ENCODE data around the gene LHX8. TPM values are rescaled to one million over a fixed set of nuclear protein-coding genes. Genes with fewer than 3 reads are reported as not detected.
"Not testable (repeated sequence)": the region's sequence is repeated elsewhere in the genome, so short reads cannot be mapped to it uniquely, and the experiment has no call there.

LHX8 gene
- total RNA-seq = not detected in 2 replicates

DNA sequence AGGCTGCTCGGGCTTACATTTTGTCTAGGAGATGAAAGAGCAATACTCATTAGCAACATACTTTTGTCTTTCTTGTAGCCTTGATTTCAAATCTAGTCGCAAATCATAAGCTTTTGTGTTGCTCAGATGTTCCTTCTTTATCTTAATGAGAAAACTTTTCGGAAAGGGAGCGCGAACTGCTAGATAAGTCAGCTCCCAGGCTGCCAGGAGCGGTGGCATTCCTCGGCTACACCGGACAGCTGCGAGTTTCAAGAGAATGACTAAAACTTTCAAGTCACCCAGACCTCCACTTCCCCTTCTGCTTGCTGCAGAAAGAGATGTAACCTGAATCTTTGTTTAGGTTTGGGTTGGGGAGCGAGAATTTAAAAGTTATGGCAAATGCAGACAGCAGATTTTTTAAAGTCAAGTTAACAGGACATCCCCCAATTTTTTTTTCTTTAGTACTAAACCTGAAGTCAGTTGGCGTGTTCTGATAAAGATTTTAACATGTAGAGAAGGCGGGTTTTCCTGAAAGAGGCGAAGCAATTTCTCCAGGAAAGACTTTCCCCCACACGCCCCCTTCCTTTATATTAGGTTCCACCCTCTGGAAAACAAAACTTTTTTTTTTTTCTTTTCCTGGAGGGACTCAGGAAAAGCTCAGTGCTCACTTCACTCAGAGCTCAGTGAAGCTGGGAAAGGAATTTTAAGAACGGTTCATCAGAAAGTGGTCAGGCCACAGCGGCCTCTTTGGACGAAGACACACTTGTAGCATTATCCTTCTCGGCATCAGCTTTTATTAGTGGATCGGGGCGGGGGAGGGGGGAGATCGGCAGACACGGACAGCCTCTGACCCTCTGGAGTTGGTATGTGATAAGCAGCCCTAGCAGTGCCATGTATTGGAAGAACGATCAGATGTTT is at the start of gene LHX8:
TSS of gene LHX8 (plus strand) at position 639 of the 897 bp plus-strand sequence. CDS start 2,227 bp downstream, outside the sequence.
- H3K27ac Mint-ChIP-seq = peak within 1 kb of the TSS; percentile 53
- H3K9me3 Mint-ChIP-seq = peaks cover 2% of the 10 kb centered on the region
- H3K4me3 Mint-ChIP-seq = peak within 1 kb of the TSS; percentile 63
- intact Hi-C loops (cut with micrococcal nuclease) = loop anchor here (10.0 kb wide), 2 partner anchors 359 to 481 kb away; partner anchors contain the start of gene SLC44A5
- no peak for DNase-seq (ENCODE audit: low spot score)
- peaks cover 15% of the 10 kb centered on the region for H3K4me1 Mint-ChIP-seq (ENCODE audit: low read depth)
- H3K36me3 Mint-ChIP-seq (ENCODE audit: low read depth) = no peaks in the 10 kb centered on the region
- H3K27me3 Mint-ChIP-seq (ENCODE audit: insufficient read depth) = peaks cover 88% of the 10 kb centered on the region

DNA sequence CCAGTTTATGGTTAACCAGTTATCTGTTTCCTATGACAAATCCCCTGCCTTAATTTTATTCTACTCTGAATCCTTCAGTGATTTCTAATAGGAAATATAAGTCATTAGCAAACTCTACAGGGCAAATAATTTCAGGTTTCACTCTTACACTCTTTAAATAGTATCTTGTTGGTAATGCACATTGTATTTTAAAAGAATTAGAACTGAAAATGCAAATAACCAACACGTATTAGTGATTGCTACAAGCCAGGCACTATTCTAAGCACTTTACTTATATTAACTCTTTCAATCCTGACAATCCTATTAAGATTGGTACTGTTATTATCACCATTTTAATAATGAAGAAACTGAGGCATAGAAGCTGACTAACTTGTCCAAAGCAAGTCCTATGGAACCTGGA is 48.3 kb upstream of the LHX8 start:
- intact Hi-C loops (cut with micrococcal nuclease) = no loop called here
- DNase-seq (ENCODE audit: low spot score) = no peak
- Mint-ChIP-seq H3K36me3 (ENCODE audit: low read depth) (no peaks in the 10 kb centered on the region), H3K9me3 (no peaks in the 10 kb centered on the region), H3K4me1 (ENCODE audit: low read depth) (no peaks in the 10 kb centered on the region), H3K4me3 (no peak overlapping the region), H3K27me3 (ENCODE audit: insufficient read depth) (no peaks in the 10 kb centered on the region), H3K27ac (no peak overlapping the region)

DNA sequence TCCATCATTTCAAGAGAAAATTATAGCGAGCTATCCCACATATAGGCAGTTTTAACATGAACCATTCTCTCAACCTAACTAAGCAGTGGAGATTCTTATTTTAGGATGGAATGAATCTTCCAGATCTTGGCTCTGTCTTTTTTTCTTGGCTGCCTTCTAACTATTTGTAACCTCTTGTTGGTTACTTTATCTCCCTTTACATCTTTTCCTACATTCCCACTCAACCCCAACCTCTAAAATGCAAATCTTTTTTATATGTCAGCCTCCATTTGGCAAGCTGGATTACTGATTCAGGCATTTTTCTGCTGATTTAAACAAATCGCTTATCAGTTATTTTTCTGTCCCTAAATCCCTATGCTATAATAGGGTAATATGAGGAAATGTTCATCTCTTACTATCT is 46.9 kb upstream of the LHX8 start:
- no peaks in the 10 kb centered on the region for H3K36me3 Mint-ChIP-seq (ENCODE audit: low read depth)
- no peaks in the 10 kb centered on the region for H3K4me1 Mint-ChIP-seq (ENCODE audit: low read depth)
- H3K9me3 Mint-ChIP-seq = no peaks in the 10 kb centered on the region
- no peak overlapping the region for H3K27ac Mint-ChIP-seq
- H3K27me3 Mint-ChIP-seq (ENCODE audit: insufficient read depth) = no peaks in the 10 kb centered on the region
- intact Hi-C loops (cut with micrococcal nuclease) = no loop called here
- H3K4me3 Mint-ChIP-seq = no peak overlapping the region
- no peak for DNase-seq (ENCODE audit: low spot score)

DNA sequence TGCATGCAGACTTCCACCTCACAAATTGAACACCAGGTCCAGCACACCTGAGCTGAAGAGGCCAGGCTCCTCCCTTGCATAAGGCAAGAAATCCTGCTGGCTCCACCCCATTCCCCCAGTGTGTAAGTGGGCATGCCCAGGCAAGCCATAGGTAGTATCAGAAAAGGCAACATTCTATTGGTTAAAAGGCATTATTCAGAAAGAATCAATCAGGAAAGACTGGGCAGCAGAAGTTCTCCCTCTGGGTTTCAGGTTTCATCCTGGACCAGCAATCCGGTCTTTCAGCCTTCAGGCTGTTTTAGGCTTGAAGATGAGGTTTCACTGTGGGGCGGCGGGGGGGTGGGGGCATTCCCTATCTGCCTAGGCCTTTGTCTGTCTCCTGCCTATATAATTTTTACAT is 42.0 kb upstream of the LHX8 start:
- Mint-ChIP-seq H3K27me3 (ENCODE audit: insufficient read depth) (no peaks in the 10 kb centered on the region), H3K9me3 (no peaks in the 10 kb centered on the region), H3K27ac (no peak overlapping the region), H3K4me3 (no peak overlapping the region), H3K36me3 (ENCODE audit: low read depth) (no peaks in the 10 kb centered on the region), H3K4me1 (ENCODE audit: low read depth) (no peaks in the 10 kb centered on the region)
- no peak for DNase-seq (ENCODE audit: low spot score)
- intact Hi-C loops (cut with micrococcal nuclease) = no loop called here

DNA sequence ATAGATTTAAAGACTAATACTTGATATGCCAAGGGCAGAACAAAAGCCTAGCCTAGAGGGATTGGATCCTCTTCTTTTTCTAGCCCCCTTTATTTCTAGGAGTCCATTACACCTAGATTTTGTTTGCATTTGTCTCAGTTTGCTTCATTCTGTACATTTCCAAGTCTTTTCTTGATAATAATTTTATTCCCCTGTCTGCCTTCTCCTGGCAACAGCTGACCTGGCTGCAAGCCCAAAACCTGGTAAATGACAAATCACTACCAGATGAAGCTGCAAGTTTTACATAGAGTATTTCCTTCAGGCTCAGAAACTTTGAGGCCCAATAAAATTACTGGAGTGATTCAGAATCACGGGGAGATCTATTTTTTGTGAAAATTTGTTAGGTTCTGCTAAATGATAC is 36.5 kb upstream of the LHX8 start:
- intact Hi-C loops (cut with micrococcal nuclease) = no loop called here
- Mint-ChIP-seq H3K9me3 (no peaks in the 10 kb centered on the region), H3K4me1 (ENCODE audit: low read depth) (no peaks in the 10 kb centered on the region), H3K36me3 (ENCODE audit: low read depth) (no peaks in the 10 kb centered on the region), H3K27me3 (ENCODE audit: insufficient read depth) (no peaks in the 10 kb centered on the region), H3K4me3 (no peak overlapping the region), H3K27ac (no peak overlapping the region)
- DNase-seq (ENCODE audit: low spot score) = no peak

DNA sequence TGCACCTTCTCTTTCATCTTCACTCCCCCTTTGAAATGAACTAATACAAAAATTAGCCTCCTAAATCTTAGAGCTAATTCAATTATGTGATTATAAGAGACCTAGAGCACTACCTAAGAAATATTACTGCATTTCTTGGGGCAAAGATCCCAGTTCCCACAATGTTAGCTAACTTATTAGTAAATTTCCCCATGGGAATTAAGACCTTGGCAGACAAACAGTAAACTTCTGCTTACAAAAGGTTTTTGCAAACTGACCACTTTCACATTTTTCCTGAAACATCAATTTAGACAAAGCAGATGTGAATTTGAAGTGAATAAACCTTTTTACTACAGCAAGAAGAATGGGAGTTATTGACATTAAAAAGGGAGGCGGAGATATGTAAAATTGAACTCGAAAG is 34.6 kb upstream of the LHX8 start:
- no peak for DNase-seq (ENCODE audit: low spot score)
- Mint-ChIP-seq H3K4me3 (no peak overlapping the region), H3K27ac (no peak overlapping the region), H3K4me1 (ENCODE audit: low read depth) (no peaks in the 10 kb centered on the region), H3K36me3 (ENCODE audit: low read depth) (no peaks in the 10 kb centered on the region), H3K27me3 (ENCODE audit: insufficient read depth) (no peaks in the 10 kb centered on the region), H3K9me3 (no peaks in the 10 kb centered on the region)
- intact Hi-C loops (cut with micrococcal nuclease) = no loop called here

DNA sequence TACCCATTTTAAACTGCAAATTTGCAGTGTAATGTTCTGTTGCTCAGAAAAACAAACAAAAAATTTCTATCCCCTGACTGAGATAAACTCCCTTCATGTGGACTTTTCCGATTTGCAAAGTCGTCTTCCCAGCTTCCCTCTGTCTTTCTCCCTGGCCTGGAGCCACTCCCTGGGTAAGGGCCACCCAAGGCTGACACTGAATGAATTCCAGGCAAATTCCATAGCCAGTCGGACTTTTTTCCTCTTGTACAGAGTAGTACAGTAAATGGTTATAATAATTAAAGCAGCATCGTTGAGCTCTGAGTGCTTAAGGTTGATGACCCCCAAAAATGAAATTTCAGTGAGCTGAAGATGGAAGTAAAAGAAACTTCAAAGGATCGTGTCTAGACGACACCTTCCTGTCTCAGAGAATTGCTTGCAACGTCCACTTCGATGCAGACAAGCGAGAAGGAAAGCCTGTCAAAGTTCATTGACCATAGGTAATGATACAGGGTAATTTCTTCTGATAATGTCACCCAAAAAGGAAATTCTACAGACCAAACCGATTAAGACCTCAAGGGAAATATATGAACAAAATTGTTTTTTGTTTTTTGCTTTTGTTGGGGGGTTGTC is 33.6 kb upstream of the LHX8 start:
- H3K9me3 Mint-ChIP-seq = no peaks in the 10 kb centered on the region
- H3K4me1 Mint-ChIP-seq (ENCODE audit: low read depth) = no peaks in the 10 kb centered on the region
- no peaks in the 10 kb centered on the region for H3K36me3 Mint-ChIP-seq (ENCODE audit: low read depth)
- intact Hi-C loops (cut with micrococcal nuclease) = no loop called here
- no peak overlapping the region for H3K4me3 Mint-ChIP-seq
- DNase-seq (ENCODE audit: low spot score) = no peak
- H3K27ac Mint-ChIP-seq = no peak overlapping the region
- H3K27me3 Mint-ChIP-seq (ENCODE audit: insufficient read depth) = no peaks in the 10 kb centered on the region

DNA sequence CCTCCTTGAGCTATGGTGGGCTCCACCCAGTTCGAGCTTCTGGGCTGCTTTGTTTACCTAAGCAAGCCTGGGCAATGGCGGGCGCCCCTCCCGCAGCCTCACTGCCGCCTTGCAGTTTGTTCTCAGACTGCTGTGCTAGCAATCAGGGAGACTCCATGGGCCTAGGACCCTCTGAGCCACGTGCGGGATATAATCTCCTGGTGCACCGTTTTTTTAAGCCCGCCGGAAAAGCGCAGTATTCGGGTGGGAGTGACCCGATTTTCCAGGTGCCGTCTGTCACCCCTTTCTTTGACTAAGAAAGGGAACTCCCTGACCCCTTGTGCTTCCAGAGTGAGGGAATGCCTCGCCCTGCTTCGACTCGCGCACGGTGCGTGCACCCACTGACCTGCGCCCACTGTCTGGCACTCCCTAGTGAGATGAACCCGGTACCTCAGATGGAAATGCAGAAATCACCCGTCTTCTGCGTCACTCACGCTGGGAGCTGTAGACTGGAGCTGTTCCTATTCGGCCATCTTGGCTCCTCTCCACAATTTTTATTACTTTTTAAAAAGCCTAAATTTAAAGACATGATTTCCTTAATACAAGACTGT is 21.7 kb upstream of the LHX8 start:
- H3K27ac Mint-ChIP-seq; H3K4me1 Mint-ChIP-seq (ENCODE audit: low read depth); intact Hi-C loops (cut with micrococcal nuclease); H3K4me3 Mint-ChIP-seq; DNase-seq (ENCODE audit: low spot score); H3K36me3 Mint-ChIP-seq (ENCODE audit: low read depth); H3K27me3 Mint-ChIP-seq (ENCODE audit: insufficient read depth); H3K9me3 Mint-ChIP-seq: not testable (repeated sequence)

DNA sequence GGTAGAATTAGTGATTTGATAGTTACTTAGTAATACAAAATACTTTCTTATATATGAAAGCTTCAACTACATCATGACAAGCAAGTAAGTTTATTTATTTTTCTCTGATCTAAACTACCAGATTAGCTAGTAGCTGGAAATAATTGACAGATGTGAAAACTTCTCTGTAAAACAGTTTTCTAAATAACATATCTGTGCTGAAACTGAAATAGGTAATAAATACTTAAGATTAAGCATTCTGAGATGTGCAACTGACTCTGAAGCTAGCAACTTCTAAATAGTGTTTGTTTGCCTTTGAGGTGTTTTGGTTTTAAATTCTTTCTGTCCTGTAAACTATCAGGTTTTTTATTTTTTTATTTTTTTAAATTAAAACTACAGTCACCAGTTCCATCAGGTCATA is 18.5 kb upstream of the LHX8 start:
- Mint-ChIP-seq H3K36me3 (ENCODE audit: low read depth) (no peaks in the 10 kb centered on the region), H3K27me3 (ENCODE audit: insufficient read depth) (peaks cover 4% of the 10 kb centered on the region), H3K4me1 (ENCODE audit: low read depth) (no peaks in the 10 kb centered on the region), H3K4me3 (no peak overlapping the region), H3K9me3 (no peaks in the 10 kb centered on the region), H3K27ac (no peak overlapping the region)
- intact Hi-C loops (cut with micrococcal nuclease) = no loop called here
- no peak for DNase-seq (ENCODE audit: low spot score)

DNA sequence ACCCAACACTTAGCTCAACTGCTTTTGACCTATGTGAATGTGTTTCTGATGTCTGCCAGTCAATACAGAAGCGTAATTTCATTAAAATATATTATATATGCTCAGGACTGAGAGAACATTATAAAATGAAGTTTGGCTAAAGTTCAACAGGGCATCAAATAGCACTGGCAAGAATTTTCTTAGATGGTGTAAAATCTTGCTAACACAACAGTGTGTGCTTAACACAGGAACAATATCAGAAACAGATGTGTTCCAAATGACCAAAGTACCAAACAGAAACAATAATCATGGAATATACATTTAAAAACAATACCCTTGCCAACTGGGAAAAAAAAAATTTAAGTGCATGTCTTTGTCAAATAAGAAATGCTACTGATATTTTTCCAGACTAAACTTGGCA is 10.4 kb upstream of the LHX8 start:
- DNase-seq (ENCODE audit: low spot score) = no peak
- intact Hi-C loops (cut with micrococcal nuclease) = no loop called here

DNA sequence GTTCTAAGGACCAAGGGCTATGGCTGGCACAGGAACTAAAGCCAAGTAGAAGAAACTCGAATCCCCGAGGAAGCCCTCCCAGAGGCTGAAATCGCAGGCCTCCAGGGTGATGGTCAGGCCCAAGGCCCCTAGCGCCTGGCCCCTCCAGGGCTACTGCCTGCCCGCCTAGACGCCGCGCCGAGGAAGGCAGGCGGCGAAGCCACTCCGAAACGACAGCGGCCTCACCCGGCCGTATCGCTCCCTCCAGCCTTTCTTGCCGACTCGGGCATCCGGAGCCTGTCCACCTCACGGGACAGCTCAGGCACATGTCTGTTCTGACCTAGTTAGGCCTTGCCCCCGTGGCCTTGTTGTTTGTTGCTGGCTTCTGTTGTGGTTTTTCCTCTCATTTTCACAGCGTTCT is 9.7 kb upstream of the LHX8 start:
- intact Hi-C loops (cut with micrococcal nuclease) = no loop called here

More for the DNA sequence above, 10.4 kb upstream of the LHX8 start:
- H3K9me3 Mint-ChIP-seq = no peaks in the 10 kb centered on the region
- peaks cover 2% of the 10 kb centered on the region for H3K36me3 Mint-ChIP-seq (ENCODE audit: low read depth)
- no peaks in the 10 kb centered on the region for H3K4me1 Mint-ChIP-seq (ENCODE audit: low read depth)
- no peak overlapping the region for H3K27ac Mint-ChIP-seq
- H3K4me3 Mint-ChIP-seq = no peak overlapping the region
- H3K27me3 Mint-ChIP-seq (ENCODE audit: insufficient read depth) = peaks cover 33% of the 10 kb centered on the region

DNA sequence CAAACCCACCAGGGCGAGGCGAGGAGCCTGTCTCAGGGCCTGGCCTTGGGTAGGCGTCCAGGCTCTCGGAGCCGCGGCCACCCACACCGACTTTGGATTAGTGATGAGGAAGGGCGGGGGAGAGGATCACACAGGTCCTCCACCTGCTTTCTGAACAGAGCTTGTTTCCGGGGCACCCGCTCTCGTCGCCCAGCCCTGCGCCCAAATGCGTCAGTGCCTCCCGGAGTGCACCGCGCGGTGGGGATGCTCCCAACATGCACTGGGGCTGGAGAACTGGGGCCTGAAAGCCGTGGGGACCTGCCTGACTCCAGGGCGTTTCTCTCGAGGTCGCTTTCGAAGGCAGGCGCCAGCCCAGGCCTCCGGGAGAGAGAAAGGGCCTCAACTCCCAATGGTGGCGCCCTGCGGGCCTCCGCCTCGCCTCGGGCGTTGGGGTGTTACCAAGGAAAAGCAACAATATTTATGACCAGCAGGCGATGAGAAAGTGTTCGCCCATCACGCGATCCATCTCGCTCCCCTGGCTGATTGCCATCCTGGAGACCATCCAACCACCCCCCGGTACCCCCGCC is 8.9 kb upstream of the LHX8 start:
- Mint-ChIP-seq H3K4me3 (no peak overlapping the region), H3K27me3 (ENCODE audit: insufficient read depth) (peaks cover 42% of the 10 kb centered on the region), H3K27ac (no peak overlapping the region), H3K9me3 (peaks cover 3% of the 10 kb centered on the region), H3K4me1 (ENCODE audit: low read depth) (no peaks in the 10 kb centered on the region), H3K36me3 (ENCODE audit: low read depth) (peaks cover 2% of the 10 kb centered on the region)
- no peak for DNase-seq (ENCODE audit: low spot score)
- intact Hi-C loops (cut with micrococcal nuclease) = no loop called here

More for the DNA sequence above, 9.7 kb upstream of the LHX8 start:
- Mint-ChIP-seq H3K36me3 (ENCODE audit: low read depth) (peaks cover 2% of the 10 kb centered on the region), H3K9me3 (peaks cover 3% of the 10 kb centered on the region), H3K4me3 (no peak overlapping the region), H3K4me1 (ENCODE audit: low read depth) (no peaks in the 10 kb centered on the region), H3K27ac (no peak overlapping the region), H3K27me3 (ENCODE audit: insufficient read depth) (peaks cover 40% of the 10 kb centered on the region)
- no peak for DNase-seq (ENCODE audit: low spot score)

DNA sequence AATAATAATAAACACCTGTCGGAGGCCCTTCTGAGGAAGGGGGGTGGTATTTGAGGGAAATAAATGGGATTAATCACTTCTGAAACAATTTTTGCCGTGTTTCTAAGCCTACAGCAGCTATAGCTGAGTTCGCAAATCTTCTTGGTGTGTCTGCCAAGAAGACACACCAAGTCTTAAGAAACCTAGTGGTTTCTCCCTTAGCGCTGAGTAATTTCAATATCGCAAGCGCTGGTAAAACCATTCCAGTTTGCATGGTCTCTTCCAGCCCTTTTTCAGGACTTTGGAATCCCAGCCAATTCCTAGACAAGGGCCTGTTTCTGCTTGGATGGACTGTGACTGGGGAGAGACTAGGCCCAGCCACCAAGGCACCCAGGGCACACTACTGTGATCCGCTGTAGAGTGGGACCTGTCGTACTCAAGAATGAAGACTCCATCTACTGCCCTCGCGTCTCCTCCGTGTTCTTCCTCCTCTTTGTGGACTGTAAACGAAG is 7.5 kb upstream of the LHX8 start:
- Mint-ChIP-seq H3K27me3 (ENCODE audit: insufficient read depth) (peaks cover 55% of the 10 kb centered on the region), H3K36me3 (ENCODE audit: low read depth) (peaks cover 2% of the 10 kb centered on the region), H3K27ac (no peak overlapping the region), H3K4me3 (no peak overlapping the region), H3K9me3 (peaks cover 3% of the 10 kb centered on the region), H3K4me1 (ENCODE audit: low read depth) (no peaks in the 10 kb centered on the region)
- no peak for DNase-seq (ENCODE audit: low spot score)
- intact Hi-C loops (cut with micrococcal nuclease) = no loop called here

Measured in activated T-helper 1 cell treated with anti-CD3 and anti-CD28 coated beads, Interleukin-12 subunit alpha, Interleukin-12 subunit beta, Interleukin-2, Interleukin-4 antibody, amounts not matched to agents 30 ng/mL and 10 ng/mL and 1 ng/mL, durations not matched to agents 14 hours and 24 hours and 36 hours (primary cell).